DOHH2 (cell line): ENCODE data around the gene TTLL8.

Experiments used
- EZH2phosphoT487 ChIP-seq: fragments of 200-600 bp; sonication (generic); IDR thresholded peaks from 2 replicates; pipeline ENCODE4 v1.6.1; 2017; ENCODE audit warnings: borderline replicate concordance, mild to moderate bottlenecking, antibody characterized with exemption, low read length, moderate library complexity, mixed read lengths
- TF ChIP-seq, protein P1 (sequence below): fragments of 200-600 bp; sonication (generic); IDR thresholded peaks from one replicate; pipeline ENCODE4 v1.5.1; 2014; ENCODE audit warnings: antibody characterized with exemption, mild to moderate bottlenecking, low read depth, low read length; ENCODE audit not compliant: poor library complexity, severe bottlenecking

DNA sequence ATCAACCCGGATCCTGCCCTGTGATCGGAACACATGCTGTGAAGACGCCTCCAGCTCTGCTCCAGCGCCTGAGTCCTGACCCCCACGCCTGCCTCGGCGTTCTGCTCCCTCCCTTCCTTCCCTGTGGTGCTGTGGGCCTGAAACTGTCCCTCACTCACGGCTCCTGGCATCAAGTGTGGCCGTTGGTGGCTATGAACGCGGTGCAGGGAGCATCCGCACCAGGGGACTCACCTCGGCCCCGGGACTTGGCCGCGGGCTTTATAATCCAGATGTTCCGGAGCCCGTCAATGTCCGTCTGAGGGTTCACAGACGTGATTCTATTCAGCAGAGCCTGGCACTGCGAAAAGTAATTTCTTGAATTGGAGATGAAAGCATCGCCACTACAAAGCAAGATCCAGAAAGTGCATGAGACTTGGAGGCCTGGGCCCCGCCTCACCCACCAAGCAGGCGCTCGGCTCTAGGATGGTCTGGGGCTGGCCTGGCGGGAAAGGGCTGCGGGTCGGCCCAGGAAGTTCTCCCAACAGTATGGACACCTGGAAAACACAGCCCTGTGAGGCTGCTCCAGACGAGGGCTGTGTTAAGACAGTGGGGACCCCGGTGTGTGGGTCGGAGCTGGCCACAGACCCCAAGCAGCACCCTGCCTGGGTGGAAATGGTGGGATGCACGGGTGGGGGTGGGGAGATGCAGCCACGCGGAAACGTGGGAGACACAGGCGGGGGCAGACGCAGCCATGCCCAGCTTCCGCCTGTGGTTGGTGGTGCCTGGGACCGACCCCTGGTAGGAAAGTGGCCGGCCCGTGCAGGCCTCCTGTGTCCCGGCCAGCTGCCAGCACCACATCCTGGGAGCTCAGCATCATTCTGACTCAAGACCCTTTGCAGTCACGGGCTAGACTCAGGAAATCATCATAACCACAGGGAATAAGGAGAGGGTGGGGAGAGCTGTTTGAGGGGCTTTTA, 23.7 kb downstream of the TTLL8 start:
- TF ChIP-seq, protein P1, sequence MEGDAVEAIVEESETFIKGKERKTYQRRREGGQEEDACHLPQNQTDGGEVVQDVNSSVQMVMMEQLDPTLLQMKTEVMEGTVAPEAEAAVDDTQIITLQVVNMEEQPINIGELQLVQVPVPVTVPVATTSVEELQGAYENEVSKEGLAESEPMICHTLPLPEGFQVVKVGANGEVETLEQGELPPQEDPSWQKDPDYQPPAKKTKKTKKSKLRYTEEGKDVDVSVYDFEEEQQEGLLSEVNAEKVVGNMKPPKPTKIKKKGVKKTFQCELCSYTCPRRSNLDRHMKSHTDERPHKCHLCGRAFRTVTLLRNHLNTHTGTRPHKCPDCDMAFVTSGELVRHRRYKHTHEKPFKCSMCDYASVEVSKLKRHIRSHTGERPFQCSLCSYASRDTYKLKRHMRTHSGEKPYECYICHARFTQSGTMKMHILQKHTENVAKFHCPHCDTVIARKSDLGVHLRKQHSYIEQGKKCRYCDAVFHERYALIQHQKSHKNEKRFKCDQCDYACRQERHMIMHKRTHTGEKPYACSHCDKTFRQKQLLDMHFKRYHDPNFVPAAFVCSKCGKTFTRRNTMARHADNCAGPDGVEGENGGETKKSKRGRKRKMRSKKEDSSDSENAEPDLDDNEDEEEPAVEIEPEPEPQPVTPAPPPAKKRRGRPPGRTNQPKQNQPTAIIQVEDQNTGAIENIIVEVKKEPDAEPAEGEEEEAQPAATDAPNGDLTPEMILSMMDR: no peak
- no peak for TF ChIP-seq EZH2phosphoT487
